GM04503 (cell line): ENCODE results near the gene USP20.
A peak's percentile ranks its signal among the peaks of the same experiment; 100 is the strongest.

Experiments
- DNase-seq: peaks from one replicate; pipeline ENCODE4 v3.0.0-alpha.2; 2012; ENCODE audit warnings: low read depth

Gene USP20

DNA sequence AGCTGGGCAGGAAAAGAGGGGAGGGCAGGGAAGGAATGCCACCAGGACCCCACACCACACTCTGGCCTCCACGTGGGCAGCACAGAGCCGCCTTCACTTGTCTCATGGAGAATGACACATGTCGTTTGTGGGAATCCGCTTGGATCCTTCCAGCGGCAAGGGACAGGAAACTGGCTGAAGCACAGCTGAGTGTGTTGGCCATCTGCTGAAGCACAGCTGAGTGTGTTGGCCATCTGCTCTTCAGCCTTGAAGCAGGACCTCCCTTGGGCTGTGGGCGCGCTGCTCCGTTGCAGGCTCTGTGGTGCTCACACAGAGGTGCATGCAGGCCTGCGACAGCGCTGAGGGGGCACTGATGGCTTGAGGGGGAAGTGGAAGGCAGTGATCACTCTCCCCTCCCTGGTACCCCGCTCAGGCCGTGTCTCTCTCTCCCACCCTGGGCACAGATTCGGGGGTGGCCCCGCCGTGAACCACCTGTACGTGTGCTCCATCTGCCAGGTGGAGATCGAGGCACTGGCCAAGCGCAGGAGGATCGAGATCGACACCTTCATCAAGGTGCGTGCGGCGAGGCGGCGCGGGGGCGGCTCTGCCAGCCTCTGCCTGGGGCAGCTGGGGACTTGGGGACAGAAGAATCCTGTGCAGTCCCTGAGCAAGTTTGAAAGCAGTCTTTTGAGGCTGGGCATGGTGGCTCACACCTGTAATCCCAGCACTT, 40.6 kb downstream of the USP20 start:
- no peak for DNase-seq

DNA sequence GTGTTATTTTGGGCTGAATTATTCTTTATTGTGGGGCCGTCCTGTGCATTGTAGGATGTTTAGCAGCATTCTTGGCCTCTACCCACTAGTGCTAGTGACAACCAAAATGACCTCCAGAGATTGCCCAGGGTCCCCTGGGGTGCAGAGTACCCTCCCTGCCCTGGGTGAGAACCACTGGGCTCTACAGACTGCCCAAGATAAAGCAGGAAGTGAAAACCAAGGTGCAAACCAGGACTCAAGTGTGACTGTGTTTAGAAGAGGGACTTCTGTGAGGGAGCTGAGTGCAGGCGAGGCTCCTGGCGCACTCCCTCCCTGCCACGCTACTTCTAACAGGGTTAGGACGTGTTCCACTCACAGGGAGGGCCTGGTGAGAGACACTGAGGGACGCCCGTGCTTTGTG, 41.6 kb downstream of the USP20 start:
- DNase-seq: no peak

DNA sequence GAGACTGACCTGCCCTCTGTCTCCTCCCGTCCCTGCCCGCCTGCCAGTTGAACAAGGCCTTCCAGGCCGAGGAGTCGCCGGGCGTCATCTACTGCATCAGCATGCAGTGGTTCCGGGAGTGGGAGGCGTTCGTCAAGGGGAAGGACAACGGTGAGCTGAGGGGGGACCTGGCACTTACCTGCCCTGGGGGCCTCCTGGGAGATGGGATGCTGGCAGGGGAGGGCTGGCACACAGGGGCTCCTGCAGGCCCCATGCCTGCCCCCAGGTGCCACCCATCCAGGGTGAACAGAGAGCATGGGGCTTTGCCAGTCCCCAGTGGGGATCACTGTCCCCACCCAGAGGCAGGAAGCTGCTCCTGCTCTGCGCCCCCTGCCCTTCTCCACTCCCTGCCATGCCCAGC, 43.0 kb downstream of the USP20 start:
- DNase-seq: no peak

DNA sequence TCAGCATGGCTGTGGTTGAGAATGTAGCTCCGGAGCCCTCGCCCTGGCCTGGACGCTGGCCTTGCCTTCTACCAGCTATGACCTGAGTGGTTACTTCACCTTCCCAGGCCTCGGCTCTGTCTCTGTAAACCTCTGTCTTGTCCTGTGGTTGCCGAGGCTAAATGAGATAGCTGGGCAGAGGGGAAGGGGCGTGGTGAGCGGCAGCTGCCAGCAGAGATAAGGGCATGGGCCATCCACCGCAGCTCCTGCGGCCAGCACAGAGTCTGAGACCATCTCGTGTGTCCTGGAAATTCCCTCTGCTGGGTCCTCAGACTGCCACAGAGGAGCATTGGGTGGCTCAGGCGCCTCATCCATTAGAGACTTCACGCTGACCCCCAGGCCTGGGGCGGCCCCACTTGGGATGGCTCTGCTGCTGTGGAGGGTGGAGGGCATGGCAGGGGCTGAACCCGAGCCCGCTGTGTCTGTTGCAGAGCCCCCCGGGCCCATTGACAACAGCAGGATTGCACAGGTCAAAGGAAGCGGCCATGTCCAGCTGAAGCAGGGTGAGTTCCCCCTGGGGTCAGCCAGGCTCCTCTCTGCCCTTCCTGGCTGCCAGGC, 43.9 kb downstream of the USP20 start:
- DNase-seq: no peak

DNA sequence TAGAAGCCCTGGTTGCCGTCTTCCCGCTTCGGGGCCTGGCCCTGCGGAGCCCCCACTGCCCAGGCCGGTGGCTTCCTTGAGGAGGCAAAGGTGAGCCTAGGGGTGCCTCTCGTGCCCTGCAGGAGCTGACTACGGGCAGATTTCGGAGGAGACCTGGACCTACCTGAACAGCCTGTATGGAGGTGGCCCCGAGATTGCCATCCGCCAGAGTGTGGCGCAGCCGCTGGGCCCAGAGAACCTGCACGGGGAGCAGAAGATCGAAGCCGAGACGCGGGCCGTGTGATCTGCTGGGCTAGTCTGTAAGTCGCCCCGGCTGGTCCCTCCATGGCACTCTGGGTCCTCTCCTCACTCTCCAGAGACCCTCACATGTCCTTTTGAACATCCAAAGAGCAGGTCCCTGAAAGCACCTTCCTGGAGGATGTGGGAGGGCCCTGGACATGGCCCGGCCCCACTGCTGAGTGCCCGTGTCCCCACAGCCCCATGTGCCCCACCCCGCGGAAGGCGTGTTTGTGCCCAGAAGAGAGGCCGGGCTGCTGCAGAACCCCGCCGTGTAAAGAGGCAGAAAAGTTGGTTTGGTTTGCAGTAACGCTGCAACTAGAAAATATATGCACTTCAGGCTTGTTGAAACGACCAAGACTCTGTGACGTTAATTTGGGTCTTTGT, 44.9 kb downstream of the USP20 start:
- no peak for DNase-seq

DNA sequence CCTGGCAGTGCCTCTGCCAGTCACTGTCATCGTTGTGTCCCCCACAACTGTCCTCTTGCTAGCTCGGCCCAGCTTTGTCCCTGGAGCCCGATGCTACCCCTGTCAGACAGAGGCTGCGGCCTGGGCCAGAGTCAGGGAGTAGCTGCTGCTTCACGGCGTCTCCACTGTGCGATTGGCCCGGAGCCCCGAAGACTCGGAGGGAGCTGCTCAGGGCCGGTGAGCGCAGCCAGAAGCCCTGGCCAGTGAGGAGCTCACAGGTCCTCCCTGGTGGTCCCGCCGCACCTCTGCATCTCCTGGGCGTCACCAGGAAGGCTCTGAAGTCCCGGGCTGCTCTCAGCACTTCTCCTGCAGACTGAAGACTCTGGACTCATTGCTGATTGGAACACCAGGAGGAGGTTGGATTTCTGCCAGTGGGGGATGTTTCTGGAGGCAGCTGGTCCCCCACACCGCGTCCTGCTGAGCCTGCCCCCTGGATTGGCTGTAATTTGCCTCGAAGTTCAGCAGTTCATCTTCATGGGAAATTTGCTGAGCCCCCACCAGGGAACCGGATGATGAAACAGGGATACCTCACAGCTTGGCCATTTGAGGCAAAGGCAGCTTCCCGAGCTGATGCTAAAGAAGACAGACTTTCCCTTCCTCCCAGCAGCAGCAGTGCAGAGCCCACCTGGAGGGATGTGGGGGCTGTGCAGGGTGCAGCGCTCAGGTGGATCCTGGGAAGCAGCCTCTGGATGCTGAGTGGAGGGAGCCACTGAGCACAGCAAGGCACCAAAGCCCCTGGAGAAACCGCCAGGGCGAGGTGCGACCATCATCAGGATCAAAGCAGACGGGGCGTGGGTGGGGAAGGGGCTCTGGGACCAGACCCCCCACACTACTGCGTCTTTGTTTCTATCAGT, 45.6 kb downstream of the USP20 start:
- no peak for DNase-seq

DNA sequence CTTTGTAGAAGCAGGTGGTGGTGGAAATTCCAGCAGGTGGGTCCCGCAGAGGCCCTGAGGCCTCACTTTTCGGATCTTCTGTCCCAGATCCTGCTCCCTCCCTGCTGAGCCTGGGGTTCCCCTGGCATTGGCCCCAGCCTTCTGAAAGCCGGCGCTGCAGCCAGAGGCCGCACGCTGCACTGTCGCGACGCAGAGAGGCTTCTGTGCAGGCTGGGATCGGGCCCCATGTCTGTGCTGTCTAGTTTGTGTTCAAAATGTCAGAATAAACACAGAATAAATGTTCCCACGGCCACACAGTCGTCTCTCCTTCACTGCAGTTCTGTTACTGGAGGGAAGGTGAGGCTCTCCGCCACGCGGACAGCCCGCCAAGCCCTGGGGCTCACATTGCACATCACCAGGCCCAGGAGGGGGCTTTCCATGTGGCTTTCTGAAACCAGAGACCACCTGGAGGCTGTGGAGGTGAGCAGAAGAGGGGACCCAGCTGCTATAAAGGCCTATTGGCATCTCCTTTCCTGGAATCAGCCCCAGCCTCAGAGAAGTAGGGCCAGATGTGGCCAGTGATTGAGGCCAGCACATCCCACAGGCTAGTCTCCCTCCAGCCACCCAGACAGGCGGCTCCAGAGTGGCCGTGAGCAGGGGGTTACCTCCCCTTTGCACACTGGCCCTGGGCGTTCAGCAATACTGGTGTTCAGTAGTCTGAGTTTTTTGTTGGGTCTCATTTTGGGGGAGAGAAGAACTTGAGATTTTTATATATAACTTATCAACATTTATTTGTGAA, 46.5 kb downstream of the USP20 start:
- no peak for DNase-seq

DNA sequence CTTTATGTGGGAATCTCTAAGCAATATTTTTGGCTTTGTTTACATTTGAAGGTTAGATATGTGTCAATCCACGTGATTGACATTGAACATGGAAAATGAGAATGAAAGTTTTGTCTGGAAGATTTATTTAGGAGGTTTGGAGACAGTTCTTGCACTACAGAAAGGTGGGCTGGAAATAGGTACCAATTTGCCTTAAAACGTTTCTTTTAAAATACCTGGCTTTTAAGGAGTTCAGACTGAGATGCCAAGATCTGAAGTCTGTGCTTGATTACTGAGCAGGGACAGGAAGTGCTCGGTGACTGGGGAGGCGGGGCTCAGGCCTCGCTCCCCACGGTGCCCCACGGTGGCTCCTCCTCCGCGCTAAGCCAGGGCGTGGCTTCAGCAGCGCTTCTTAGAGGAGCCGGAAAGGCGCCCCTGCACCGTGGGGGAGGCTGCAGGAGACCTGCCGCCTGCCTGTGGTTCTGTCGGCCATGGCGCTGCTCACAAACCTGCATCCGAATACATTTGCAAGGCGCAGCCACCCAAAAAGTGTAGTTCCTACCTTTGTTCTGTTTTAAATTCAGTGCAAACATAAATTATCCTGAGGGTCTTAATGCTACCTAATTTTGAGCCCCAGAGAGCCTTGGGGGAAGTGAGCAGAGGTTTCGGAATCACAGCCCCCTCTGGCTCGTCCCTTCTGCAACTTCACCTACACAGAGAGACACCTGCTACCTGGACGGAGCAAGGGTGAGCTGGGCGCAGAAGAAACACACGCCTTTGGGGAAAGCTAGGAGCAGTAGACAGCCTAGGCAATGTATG, 49.2 kb downstream of the USP20 start:
- peak; percentile 22 for DNase-seq

DNA sequence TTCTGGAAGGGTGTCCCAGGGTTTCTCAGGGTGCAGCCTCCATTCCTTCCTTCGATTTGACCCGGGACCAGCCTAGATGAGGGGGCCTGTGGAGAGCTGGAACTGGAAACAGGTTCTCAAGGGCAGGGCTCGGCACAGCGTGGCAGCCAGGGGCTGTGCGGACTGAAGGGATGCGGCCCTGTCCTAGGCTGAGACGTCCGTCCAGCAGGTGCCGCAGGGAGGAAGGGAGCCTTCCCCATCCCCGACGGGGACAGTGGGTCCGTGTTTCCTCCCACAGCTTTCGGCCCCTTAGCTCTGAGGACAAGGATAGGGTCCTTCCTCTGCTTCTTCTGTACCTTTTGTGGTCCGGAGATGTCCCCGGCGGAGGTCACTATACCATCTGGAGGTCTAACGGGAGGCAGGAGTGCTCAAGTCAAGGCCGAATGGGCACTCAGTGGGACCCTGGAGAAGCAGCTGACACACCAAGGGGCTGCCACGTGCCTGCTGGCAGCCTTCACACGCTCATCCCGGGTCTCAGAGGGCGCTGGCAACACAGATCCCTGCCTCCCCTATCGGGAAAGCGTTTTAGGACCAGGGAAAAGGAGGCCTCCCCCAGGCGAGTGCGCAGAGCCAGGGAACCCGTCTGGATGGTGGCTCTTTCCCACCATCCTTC, 49.9 kb downstream of the USP20 start:
- DNase-seq: no peak

DNA sequence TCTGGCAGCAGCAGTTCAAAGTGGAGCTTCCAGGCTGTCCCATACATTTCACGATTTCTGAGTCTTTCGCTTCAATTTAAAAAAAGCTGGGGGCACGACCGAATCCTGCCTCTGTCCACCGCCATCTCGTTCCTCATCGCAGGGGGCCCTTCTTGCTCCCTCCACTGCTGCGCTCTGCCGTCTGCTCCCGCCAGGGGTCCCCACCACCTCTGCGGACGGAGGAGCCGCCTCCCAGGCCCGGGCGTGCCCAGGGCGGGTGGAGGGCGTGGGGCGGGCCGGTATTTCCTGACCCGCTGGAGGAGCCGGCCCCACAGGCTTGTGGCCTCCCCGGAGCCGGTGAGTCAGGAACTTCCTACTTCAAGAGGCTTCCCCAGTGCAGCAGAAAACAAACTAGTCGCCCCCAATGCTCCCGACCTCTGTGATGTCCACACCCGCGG, 50.4 kb downstream of the USP20 start:
- peak; percentile 41 for DNase-seq

DNA sequence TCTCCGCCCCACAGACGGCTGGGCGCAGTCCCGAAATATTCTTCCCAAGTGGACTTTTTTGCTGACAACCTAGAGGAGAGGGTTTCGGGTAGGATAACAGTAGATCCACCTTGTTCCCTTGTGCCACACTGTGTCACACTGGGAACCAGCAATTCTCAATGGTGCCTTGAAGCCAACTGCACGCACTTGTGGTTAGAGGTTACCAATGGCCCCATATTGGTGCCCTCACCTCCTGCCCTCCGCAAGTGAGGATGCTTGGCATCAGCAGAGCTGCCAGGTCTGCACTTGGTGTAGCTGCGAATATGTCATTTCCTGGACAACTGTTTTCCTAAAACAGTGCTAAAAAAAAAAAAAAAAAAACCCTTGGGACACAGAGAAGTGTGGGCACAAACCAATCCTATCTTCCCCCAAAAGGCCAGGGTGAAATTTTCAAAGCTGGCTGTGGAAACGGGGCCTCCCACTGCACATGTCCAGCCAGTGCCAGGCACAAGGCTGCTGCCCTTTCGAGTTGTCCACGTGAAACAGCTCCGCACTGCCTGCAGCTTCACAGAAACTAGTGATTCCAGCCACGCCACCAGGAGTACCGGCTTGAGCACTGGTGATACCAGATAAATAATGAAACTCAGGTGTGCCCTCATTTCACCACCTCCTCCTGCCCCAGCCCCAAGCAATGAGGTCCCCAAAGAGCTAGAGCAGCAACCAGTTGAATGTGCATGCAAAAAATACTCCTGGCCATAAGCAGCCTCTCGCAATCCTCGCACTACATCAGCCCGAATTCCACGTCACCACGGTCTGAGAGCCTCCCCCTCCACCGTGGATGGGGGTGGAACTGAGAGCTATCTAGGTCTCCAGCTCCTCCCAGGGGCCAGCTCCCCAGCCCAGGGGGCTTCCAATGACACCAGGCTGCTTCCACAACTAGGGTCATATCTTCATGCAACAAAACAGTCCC, 51.2 kb downstream of the USP20 start:
- DNase-seq: no peak

DNA sequence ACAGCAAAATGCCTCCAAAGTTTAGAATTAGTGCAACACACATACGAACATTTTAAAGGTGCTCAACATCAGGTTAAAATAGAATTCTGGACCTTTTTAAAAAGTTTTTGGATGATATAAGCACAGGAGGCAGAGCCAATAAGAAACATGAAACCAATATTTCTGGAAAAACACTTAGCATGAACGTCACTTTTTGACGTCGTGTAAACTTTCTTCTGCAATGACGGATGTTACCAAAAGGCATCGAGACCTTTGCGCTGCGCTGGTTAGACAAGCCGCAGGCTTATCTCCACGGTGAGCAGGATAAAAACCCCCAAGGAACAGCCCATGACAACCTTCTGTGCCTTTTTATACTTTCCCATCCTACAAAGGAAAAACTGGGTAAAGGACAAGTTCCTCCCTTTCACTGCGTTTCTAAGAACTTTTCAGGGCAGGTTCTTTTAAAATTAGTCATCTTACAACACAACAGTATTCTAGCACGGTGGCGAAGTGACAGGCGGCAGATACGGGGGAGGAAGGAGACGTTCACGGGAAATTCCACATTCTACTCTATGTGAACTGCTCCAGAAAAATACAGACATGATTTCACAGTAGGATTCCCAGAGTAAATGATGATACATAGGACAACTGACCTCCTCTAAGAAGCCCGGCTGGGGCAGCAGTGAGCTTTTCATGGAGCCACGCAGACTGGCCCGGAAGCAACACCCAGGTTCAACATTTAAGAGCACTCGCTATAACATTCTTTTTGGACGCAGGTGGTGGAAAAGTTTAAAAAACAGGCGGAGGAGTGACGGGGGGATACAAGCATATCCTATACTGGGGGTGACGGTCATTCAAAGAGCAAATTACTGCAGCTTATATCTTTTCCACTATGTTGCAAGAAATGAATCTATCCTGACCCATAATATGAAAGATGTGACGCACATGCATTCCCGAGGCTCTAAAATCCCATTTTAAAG, 52.4 kb downstream of the USP20 start:
- DNase-seq: no peak

DNA sequence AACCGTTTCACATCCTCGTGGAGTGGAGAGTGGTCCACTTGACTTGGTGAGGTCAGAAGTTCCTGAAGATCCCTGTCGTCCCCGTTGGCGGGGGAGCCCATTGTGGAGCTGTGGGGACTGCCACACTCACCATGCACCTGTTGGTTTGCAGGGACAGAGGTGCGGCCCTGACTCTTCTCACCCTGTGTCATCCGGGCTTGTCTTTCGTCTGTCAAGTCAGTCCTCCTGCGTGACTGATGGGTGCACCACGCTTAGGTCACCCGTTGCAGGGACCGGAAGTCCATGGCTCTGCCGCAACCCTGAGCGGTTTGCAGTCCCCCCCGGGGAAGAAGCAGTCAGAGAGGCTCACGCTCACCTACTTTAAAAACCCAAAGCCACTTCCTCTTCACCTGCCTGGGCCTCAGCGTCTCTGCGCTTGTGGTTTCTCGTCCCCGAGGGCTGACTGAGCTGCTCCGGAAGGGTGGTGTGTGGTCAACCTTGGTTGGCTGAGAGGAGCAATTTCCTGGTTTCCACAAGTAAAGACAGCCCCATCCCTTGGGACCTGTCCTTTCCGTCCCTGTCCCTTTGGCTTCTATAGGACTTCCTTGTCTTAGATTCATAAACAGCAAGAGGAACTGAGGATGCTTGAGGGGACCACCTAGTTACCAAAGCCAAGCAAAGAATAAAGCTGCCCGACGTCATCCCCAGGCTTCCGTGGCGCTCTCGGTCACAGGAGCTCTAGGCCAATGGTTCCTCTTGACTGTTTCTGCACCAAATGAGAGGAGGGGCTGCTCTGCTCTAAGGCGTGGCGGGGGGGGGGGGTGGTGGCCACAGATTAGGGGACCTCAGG, 53.2 kb downstream of the USP20 start:
- no peak for DNase-seq

DNA sequence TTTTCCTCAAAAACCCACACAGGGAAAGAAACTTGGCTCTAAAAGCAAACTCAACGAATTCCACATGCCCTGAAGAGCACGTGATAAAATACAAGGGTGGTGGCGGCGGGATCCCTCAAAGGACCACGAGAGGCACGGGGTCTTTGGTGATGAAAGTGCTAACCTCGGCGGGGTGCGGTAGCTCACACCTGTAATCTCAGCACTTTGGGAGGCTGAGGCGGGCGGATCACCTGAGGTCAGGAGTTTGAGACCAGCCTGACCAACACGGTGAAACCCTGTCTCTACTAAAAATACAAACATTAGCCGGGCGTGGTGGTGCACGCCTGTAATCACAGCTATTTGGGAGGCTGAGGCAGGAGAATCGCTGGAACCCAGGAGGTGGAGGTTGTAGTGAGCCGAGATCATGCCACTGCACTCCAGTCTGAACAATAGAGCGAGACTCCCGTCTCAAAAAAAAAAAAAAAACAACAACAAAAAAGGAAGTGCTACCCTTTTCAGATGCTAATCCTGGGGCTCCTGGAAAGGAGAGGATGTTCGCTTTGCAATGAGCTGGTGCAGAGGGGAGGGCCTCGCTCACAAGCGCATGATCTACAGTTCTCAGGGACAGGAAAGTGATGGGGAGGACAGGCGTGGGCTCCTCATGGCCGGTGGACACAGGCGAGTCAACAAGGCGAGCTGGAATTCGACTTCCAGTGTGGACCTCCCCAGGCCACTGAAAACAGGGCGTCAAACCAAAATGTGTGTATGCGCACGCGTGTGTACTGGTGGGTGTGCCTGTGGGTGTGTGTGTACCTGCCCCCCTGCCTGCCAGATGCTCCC, 54.1 kb downstream of the USP20 start:
- no peak for DNase-seq

DNA sequence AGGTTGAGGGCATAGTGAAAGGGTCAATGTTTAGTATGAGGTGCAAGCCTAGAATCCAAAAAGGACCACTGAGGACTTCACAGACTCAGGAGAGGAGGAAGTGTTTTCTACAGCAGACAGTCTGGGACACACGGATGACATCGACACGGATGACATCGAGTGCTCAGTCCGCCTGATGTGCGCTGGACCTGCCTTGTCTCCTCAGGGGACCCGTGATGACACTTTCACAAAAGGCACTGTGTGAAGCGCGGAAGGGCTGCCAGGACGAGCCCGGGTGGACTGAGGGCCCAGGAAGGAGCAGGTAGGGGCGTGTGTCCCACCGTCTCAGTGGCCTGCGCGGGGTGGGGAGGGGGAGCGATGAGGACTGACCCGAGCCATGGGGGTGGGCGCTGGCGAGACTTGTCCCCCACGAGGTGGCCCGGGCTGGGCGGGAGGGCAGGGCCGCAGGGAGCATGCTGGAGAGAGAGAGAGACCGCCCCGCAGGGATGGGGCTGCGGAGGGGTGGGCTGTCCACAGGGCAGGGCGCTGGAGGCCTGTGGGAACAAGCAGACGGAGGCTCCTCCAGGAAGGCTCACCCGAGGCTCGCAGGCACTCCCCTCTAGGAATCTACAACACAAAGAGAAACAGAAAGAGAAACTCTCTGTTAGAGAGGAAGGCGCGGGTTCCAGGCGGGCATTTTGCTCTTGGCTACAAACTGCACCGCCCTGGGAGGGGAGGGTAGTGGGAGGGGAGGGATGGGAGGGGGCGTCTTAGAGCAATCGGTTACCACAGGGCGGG, 54.9 kb downstream of the USP20 start:
- DNase-seq: no peak
